LNCAP (cell line): ENCODE data around the gene NEU4.

Experiments used
- TF ChIP-seq, protein P1 (sequence below): fragments of 450-650 bp; IDR thresholded peaks from 2 replicates; pipeline ENCODE4 v1.5.1; 2017; ENCODE audit warnings: mild to moderate bottlenecking

Gene NEU4

DNA sequence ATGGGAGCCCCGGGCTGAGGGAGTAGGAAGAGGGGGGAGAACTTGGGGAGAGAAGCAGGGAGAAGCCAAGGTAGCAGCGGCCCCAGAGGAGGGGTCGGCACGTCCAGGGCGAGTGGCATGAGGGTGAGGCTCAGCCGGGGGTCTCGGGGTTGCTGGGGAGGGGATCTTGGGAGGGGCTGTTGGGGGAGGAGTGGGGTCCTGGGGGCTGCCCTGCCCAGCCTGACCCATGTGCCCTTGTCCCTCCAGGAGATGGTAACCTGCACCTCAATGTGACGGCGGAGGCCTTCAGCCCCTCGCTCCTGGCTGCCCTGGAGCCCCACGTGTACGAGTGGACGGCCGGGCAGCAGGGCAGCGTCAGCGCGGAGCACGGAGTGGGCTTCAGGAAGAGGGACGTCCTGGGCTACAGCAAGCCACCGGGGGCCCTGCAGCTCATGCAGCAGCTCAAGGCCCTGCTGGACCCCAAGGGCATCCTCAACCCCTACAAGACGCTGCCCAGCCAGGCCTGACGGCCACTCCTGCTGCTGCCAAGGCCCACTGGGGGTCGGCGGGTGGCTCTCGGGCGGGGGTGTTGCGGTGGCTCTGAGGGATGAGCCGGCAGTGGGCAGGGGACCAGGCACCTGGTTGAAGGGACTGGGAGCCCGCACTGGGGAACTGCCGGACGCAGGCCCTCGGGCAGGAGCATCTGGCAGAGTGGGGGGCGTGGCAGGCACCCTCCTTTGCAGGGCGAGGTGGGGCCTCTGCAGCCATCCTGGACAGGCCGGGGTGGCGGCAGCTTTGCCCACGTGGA is 41.3 kb upstream of the NEU4 start:
- TF ChIP-seq, protein P1, sequence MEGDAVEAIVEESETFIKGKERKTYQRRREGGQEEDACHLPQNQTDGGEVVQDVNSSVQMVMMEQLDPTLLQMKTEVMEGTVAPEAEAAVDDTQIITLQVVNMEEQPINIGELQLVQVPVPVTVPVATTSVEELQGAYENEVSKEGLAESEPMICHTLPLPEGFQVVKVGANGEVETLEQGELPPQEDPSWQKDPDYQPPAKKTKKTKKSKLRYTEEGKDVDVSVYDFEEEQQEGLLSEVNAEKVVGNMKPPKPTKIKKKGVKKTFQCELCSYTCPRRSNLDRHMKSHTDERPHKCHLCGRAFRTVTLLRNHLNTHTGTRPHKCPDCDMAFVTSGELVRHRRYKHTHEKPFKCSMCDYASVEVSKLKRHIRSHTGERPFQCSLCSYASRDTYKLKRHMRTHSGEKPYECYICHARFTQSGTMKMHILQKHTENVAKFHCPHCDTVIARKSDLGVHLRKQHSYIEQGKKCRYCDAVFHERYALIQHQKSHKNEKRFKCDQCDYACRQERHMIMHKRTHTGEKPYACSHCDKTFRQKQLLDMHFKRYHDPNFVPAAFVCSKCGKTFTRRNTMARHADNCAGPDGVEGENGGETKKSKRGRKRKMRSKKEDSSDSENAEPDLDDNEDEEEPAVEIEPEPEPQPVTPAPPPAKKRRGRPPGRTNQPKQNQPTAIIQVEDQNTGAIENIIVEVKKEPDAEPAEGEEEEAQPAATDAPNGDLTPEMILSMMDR, result no peak

DNA sequence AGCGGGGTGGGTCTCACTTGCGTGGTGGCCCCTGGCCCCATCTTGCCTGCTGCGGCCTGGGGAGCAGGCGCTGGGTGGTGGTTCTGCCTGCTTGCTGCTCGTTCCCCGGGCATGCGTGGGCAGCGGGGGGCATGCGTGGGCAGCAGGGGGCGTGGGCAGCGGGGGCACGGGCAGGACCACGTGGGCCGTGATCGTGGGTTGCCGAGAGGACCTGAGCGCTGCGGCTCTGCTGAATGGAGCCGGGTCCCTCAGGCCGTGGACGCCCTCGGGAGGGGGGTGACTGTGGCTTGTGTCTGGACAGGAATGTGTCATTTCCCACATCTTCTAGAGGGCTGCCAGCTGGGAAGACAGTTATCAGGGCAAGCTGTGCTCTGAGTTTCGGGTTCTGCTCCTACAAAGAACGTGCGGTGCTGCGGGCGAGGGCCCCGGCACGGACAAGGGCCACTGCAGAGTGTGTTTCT is 40.7 kb upstream of the NEU4 start:
- TF ChIP-seq, protein P1, result no peak

DNA sequence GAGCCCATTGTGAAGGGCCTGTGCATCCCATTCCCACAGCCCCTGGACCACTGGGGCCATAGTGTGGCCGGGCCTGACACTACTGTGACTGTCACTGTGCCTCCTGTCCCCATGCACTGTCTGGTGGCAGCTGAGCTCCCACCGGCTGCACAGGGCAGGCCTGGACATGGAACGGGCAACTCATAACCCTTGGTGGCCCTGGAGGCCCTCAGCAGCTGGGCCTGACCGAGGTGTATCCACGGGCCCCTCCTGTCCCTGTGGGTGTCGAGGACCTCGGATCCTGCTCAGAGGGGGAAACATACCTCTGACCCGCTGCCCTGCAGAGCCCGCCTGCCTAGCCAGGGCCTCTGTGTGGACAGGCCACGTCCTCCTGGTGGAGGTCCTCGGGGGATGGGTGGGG is 40.1 kb upstream of the NEU4 start:
- TF ChIP-seq, protein P1, result no peak

DNA sequence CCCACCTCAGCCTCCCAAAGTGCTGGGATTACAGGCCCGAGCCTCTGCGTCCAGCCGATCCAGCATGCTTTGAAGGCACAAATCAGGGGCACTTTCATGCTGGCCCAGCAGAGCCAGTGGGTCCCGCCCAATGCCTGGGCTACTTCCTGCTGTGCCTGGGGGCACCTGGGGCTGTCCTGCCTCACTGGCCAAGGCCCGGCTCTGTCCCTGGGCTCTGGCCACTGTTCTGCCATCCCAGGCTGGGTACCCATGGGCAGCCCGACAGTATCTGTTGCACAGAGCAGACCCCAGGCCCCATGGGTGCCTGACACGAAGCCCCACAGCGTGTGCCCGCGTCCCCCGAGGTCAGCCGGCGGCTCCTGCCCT is 39.2 kb upstream of the NEU4 start:
- TF ChIP-seq, protein P1, result no peak

DNA sequence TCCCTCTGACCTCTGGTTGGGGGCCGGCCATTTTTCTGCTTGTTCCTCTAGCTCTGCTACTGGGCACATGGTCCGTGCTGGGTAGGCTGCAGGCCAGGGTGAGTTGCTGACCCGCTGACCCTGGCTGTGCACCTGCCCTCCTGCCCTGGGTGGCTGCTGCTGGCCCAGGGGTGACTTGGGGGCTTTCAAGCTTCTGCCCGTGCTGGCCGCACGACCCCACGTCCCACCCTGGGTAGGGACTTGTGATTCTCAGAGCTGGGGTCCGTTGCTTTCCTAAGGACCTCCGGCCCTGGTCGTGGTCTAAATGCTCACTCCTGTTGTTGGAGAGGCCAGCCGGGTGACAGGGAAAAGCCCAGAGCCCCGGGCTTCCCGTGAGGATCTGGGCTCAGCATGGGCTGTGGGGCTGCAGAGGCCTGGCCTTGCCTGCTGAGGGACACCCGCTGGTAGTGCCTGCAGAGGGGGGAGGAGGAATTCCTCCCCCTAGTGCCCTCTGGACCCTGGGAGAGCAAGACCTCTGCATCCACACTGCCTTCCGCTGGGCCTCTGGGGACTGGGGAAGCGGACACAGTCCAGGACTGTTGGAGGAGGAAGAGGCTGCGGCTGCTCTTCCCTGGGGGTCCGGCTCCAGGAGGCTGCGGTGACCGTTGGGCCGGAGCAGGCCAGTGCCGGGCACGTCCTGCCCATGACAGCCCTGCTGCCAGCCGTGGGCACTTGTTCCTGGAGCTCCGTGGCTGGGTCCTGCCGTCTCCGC is 38.6 kb upstream of the NEU4 start:
- TF ChIP-seq, protein P1, result no peak

DNA sequence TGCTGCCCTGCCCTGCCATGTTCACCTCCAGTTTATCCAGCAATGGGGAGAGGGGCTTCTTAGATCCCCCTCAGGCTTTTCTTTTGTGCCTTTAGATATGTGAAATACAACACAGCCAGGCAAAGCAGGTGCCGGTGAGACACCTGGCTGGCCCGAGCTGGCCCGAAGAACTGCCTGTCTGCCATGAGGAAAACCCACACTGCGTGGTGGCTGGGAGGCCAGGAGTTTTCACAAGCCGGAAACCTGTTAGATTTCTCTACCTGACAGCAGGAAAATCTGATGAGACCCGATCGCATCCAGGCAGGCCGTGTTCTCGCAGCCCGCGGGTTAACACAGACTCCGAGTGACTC is 38.1 kb upstream of the NEU4 start:
- TF ChIP-seq, protein P1, result no peak

DNA sequence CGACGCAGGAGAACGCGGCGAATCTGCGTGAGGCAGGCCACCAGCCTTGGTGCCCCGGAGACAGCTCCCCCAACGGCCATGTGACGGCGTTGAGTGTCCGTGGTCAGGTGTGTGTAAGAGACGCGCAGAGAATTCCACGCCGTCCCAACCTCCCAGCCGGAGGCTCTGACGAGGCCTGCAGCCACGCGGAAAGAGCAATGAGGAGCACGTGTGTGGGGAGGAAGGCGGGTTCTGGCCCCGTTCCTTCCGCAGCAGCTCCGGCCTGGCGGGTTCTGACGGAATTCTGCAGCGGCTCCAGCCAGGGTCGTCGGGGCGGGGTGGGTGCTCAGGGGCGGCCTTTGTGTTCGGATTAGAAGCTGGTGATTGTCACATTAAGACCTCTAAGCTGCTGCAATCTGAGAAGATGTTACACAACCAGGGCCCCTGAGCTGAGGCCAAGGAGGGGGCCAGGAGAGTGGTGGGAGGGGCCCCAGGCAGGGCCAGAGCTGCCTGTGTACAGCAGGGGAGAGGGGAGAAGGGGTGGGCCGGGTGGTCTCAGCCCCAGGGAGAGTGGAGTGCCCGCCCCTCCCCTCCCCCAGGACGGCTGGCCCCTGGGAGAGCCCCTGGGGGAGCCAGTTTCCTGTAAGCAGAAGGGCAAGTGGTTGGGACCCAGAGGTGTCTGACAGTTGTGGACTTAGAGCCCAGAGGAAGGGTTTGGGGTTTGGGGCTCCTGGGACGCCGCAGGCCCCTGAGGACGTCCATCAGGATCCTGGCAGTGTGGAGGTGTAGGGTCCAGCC is 37.5 kb upstream of the NEU4 start:
- TF ChIP-seq, protein P1, result no peak
